Activated gamma-delta T cell treated with Interleukin-2 at 50 U/mL for 16 hours (primary cell): Measurements from ENCODE around the gene TRIP11.
"Not testable (repeated sequence)": the region's sequence is repeated elsewhere in the genome, so short reads cannot be mapped to it uniquely, and the experiment has no call there.

Source experiments
- DNase-seq: peaks from one replicate; pipeline ENCODE4 v3.0.0-alpha.2; 2020

Gene TRIP11

GRCh38 chr14:92039719-92040430, at the start of gene TRIP11:
TSS of gene TRIP11 (minus strand) at chr14:92040059. CDS start at chr14:92039685, 374 bp downstream.
- peak; percentile 93 for DNase-seq

- DNase-seq: no peak
Observed at GRCh38 chr14:92088494-92088893, 48.6 kb upstream of the TRIP11 start.

- no peak for DNase-seq
Observed at GRCh38 chr14:92074555-92074954, 34.7 kb upstream of the TRIP11 start.

GRCh38 chr14:92058006-92058917, 18.4 kb upstream of the TRIP11 start:
- no peak for DNase-seq

GRCh38 chr14:92049781-92050180, 9.9 kb upstream of the TRIP11 start:
- no peak for DNase-seq

GRCh38 chr14:92049221-92049620, 9.4 kb upstream of the TRIP11 start:
- DNase-seq: not testable (repeated sequence)

GRCh38 chr14:92045904-92046303, 6.0 kb upstream of the TRIP11 start:
- DNase-seq: not testable (repeated sequence)

- not testable (repeated sequence) for DNase-seq
Observed at GRCh38 chr14:92041766-92042165, 1.9 kb upstream of the TRIP11 start.

- DNase-seq: no peak
Observed at GRCh38 chr14:92041203-92041602, 1.3 kb upstream of the TRIP11 start.

GRCh38 chr14:92040431-92041051, 682 bp upstream of the TRIP11 start:
- no peak for DNase-seq

- DNase-seq: no peak
Observed at GRCh38 chr14:92039063-92039718, 668 bp downstream of the TRIP11 start.

- DNase-seq: no peak
Observed at GRCh38 chr14:92037989-92038388, 1.9 kb downstream of the TRIP11 start.

- DNase-seq: no peak
Observed at GRCh38 chr14:92035890-92036289, 4.0 kb downstream of the TRIP11 start.

- no peak for DNase-seq
Observed at GRCh38 chr14:92033906-92034687, 5.8 kb downstream of the TRIP11 start.

GRCh38 chr14:92033433-92033832, 6.4 kb downstream of the TRIP11 start:
- DNase-seq: no peak

GRCh38 chr14:92026548-92027190, 13.2 kb downstream of the TRIP11 start:
- no peak for DNase-seq

GRCh38 chr14:92022036-92022435, 17.8 kb downstream of the TRIP11 start:
- DNase-seq: no peak

GRCh38 chr14:92021523-92021922, 18.3 kb downstream of the TRIP11 start:
- no peak for DNase-seq

- DNase-seq: no peak
Observed at GRCh38 chr14:92014040-92014439, 25.8 kb downstream of the TRIP11 start.

GRCh38 chr14:92012121-92012748, 27.6 kb downstream of the TRIP11 start:
- no peak for DNase-seq

- no peak for DNase-seq
Observed at GRCh38 chr14:92010644-92011043, 29.2 kb downstream of the TRIP11 start.
